K562 (cell line): ENCODE data around the gene CD300C. TPM values are rescaled to one million over a fixed set of nuclear protein-coding genes. Genes with fewer than 3 reads are reported as not detected.

Experiments used
- CUX1 ChIP-seq: fragments of 200-800 bp; sonication (Bioruptor generic); IDR thresholded peaks from 2 replicates; pipeline ENCODE4 v1.6.1; 2016; ENCODE audit warnings: missing genetic modification characterization, missing compliant biosample characterization
- DMBX1 ChIP-seq: fragments of 250-450 bp; sonication (Bioruptor Pico); IDR thresholded peaks from 2 replicates; pipeline ENCODE4 v1.8.0; 2022; ENCODE audit warnings: inconsistent platforms, mild to moderate bottlenecking, moderate library complexity, borderline replicate concordance
- JUNB ChIP-seq: fragments of 450-650 bp; formaldehyde crosslinking; conservative IDR thresholded peaks from 2 replicates; pipeline ENCODE4 v1.4.0; 2020; ENCODE audit warnings: mild to moderate bottlenecking
- JUND ChIP-seq, 2 experiments: IDR thresholded peaks; 2 replicates in 1 of 2; 3 replicates in 1 of 2; pipeline ENCODE4 v1.6.1; 2011; ENCODE audit warnings: borderline replicate concordance in 2 of 2, low read depth in 2 of 2, low read length in 2 of 2, improper control_type of control experiment in 1 of 2, missing biosample characterization in 1 of 2, missing genetic modification characterization in 1 of 2, missing genetic modification reagents in 1 of 2
- MAZ ChIP-seq, 2 experiments: fragments of 450-650 bp in 1 of 2; sonication (generic) in 1 of 2; formaldehyde crosslinking; IDR thresholded peaks in 1 of 2; conservative IDR thresholded peaks in 1 of 2; 2 replicates each; pipeline versions ENCODE4 v1.4.0 to v1.5.0; 2020; ENCODE audit warnings: mild to moderate bottlenecking in 1 of 2, missing genetic modification reagents in 1 of 2
- MEIS2 ChIP-seq: fragments of 450-650 bp; IDR thresholded peaks from 2 replicates; pipeline ENCODE4 v1.6.1; 2014; ENCODE audit warnings: mild to moderate bottlenecking; ENCODE audit not compliant: partially characterized antibody
- RFX1 ChIP-seq: fragments of 450-650 bp; IDR thresholded peaks from 2 replicates; pipeline ENCODE4 v1.6.1; 2016; ENCODE audit warnings: mild to moderate bottlenecking, moderate library complexity
- STAT5A ChIP-seq: IDR thresholded peaks from 2 replicates; pipeline ENCODE4 v1.6.1; 2012; ENCODE audit warnings: low read length, inconsistent platforms, borderline replicate concordance
- TFE3 ChIP-seq: fragments of 450-650 bp; formaldehyde crosslinking; IDR thresholded peaks from 2 replicates; pipeline ENCODE4 v1.4.0; 2020; ENCODE audit warnings: mild to moderate bottlenecking, mixed read lengths
- ZNF143 ChIP-seq: sonication (generic); formaldehyde crosslinking; IDR thresholded peaks from 2 replicates; pipeline ENCODE4 v1.9.0; 2022; ENCODE audit warnings: mild to moderate bottlenecking, missing genetic modification reagents
- ZNF280A ChIP-seq: fragments of 450-650 bp; IDR thresholded peaks from 2 replicates; pipeline ENCODE4 v1.6.1; 2018; ENCODE audit warnings: mild to moderate bottlenecking, low read depth; ENCODE audit not compliant: partially characterized antibody
- ZNF347 ChIP-seq: fragments of 450-650 bp; formaldehyde crosslinking; IDR thresholded peaks from 2 replicates; pipeline ENCODE4 v1.4.0; 2020; ENCODE audit warnings: low read depth, mild to moderate bottlenecking, moderate library complexity
- ZNF395 ChIP-seq: fragments of 200-800 bp; sonication (Bioruptor generic); IDR thresholded peaks from 2 replicates; pipeline ENCODE4 v1.6.1; 2017; ENCODE audit warnings: missing genetic modification characterization, missing compliant biosample characterization
- polyA plus RNA-seq, 8 experiments: library from polyadenylated mRNA; depleted of rRNA in 4 of 8; stranded (reverse) in 5 of 8; unstranded in 3 of 8; fragments of >200 nt; fragmentation: Nextera tagmentation in 2 of 8; fragmentation: Illumina TruSeq in 1 of 8; extraction: Ambion mirVana in 2 of 8; extraction: Trizol in 1 of 8; gene quantifications; 2 replicates each; pipeline versions ENCODE4 v1.2.1 to v1.2.3, GENCODE V29; 2011 to 2014; ENCODE audit warnings: inconsistent platforms in 1 of 8, missing spikeins in 1 of 8
- total RNA-seq, 7 experiments: library from RNA; depleted of rRNA in 6 of 7; stranded (reverse); fragments of >200 nt in 6 of 7; fragmentation: Illumina TruSeq in 2 of 7; extraction: Trizol in 2 of 7; gene quantifications; 2 replicates each; pipeline versions ENCODE4 v1.2.1 to v1.2.3, GENCODE V29; 2011 to 2021; ENCODE audit warnings: low replicate concordance in 1 of 7
- TF ChIP-seq, protein P1 (sequence below): fragments of 250-450 bp; sonication (Bioruptor Pico); IDR thresholded peaks from 2 replicates; pipeline ENCODE4 v1.5.0; 2021

Gene CD300C
- total and polyA plus RNA-seq, 9 of the 15 experiments (the other 6 are each of a cell fraction or from before 2014, with no cell fraction given), result 0.04 to 0.16 (median 0.07) TPM; not detected in 6

- TF ChIP-seq, protein P1, sequence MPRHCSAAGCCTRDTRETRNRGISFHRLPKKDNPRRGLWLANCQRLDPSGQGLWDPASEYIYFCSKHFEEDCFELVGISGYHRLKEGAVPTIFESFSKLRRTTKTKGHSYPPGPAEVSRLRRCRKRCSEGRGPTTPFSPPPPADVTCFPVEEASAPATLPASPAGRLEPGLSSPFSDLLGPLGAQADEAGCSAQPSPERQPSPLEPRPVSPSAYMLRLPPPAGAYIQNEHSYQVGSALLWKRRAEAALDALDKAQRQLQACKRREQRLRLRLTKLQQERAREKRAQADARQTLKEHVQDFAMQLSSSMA (CRISPR knock-in tag), result no peak
- TF ChIP-seq ZNF347, result no peak
- TF ChIP-seq DMBX1, result no peak
- peak; percentile 88 for TF ChIP-seq ZNF395 (CRISPR knock-in tag)
- peak; percentile 34; the same call in 1 of the 2 replicates for TF ChIP-seq ZNF143 (CRISPR knock-in tag)
- peak; percentile 96 for TF ChIP-seq TFE3 (CRISPR knock-in tag)
- no peak for TF ChIP-seq ZNF280A
- peak; percentile 34 for TF ChIP-seq MEIS2
- TF ChIP-seq CUX1 (CRISPR knock-in tag), result 0 out of 2 replicates have a peak, but pooled peaks have one; percentile 65
- TF ChIP-seq STAT5A, result 0 out of 2 replicates have a peak, but pooled peaks have one; percentile 39
- peak; percentile 50 for TF ChIP-seq JUND (IDR thresholded peaks at IDR 0.05; ENCODE audit: borderline replicate concordance, low read depth, low read length)
- TF ChIP-seq JUND (tag; IDR thresholded peaks at IDR 0.05; ENCODE audit: borderline replicate concordance, low read depth, low read length), result peak; percentile 99
- TF ChIP-seq JUNB, result peak; percentile 80
- TF ChIP-seq MAZ (CRISPR knock-in tag; conservative IDR thresholded peaks at IDR 0.05 in 1 of 2, IDR thresholded peaks at IDR 0.05 in 1 of 2), result 0 out of 4 replicates have a peak, but pooled peaks of 1 of the 2 experiments have one; percentile 8
- TF ChIP-seq RFX1, result no peak
These were observed 31.8 kb downstream of the CD300C start (continued) for GRCh38 chr17:74513987-74514631.
